NCI-H1436 treated with DMSO at 0.1 percent for 48 hours (cell line): ENCODE results near the gene TSPYL1.

ENCODE experiments used
- DNase-seq: peaks from one replicate; lab custom pipeline; 2025; lab: John Stamatoyannopoulos, UW

Gene TSPYL1

GRCh38 chr6:116256694-116257093 lies 23.0 kb downstream of the TSPYL1 start:
- DNase-seq, result no peak

- DNase-seq, result no peak
These were observed 24.4 kb downstream of the TSPYL1 start for GRCh38 chr6:116255246-116255800.

GRCh38 chr6:116254297-116255056 lies 25.3 kb downstream of the TSPYL1 start:
- DNase-seq, result no peak

GRCh38 chr6:116253505-116254296 lies 26.0 kb downstream of the TSPYL1 start, which contains the start of gene TSPYL4:
TSS of gene TSPYL4 (minus strand) at chr6:116254075. CDS start at chr6:116254008, 67 bp downstream.
- peak; percentile 88 for DNase-seq

GRCh38 chr6:116253188-116253504 lies 26.6 kb downstream of the TSPYL1 start:
- DNase-seq, result no peak

- DNase-seq, result no peak
These were observed 28.0 kb downstream of the TSPYL1 start for GRCh38 chr6:116251568-116252384.

GRCh38 chr6:116248577-116248976 lies 31.2 kb downstream of the TSPYL1 start:
- DNase-seq, result no peak

- DNase-seq, result no peak
These were observed 32.4 kb downstream of the TSPYL1 start for GRCh38 chr6:116247285-116247684.

GRCh38 chr6:116246089-116246488 lies 33.6 kb downstream of the TSPYL1 start:
- DNase-seq, result no peak

GRCh38 chr6:116244284-116244683 lies 35.4 kb downstream of the TSPYL1 start:
- DNase-seq, result peak; percentile 45

GRCh38 chr6:116239856-116240255 lies 39.9 kb downstream of the TSPYL1 start:
- no peak for DNase-seq

GRCh38 chr6:116239256-116239655 lies 40.5 kb downstream of the TSPYL1 start:
- no peak for DNase-seq

GRCh38 chr6:116238083-116238482 lies 41.6 kb downstream of the TSPYL1 start:
- DNase-seq, result no peak

- DNase-seq, result no peak
These were observed 45.0 kb downstream of the TSPYL1 start for GRCh38 chr6:116234689-116235088.

GRCh38 chr6:116229287-116229913 lies 50.3 kb downstream of the TSPYL1 start:
- DNase-seq, result no peak
